Measurements from ENCODE around the gene SLC16A10.

DNA sequence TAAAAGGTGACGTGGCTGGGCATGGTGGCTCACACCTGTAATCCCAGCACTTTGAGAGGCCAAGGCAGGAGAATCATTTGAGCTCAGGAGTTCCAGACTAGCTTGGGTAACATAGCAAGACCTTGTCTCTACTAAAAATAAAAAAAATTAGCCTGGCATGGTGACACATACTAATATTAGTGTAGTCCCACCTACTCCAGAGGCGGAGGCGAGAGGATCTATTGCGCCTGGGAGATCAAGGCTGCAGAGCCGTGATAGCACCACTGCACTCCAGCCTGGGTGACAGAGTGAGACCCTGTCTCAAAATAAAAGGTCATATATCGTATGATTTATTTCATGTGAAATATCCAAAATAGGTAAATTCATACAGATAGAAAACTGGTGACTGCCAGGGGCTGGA, 132.5 kb downstream of the SLC16A10 start:
- TF ChIP-seq POLR2A (IDR thresholded peaks at IDR 0.05) = no peak
- TF ChIP-seq, protein P1, sequence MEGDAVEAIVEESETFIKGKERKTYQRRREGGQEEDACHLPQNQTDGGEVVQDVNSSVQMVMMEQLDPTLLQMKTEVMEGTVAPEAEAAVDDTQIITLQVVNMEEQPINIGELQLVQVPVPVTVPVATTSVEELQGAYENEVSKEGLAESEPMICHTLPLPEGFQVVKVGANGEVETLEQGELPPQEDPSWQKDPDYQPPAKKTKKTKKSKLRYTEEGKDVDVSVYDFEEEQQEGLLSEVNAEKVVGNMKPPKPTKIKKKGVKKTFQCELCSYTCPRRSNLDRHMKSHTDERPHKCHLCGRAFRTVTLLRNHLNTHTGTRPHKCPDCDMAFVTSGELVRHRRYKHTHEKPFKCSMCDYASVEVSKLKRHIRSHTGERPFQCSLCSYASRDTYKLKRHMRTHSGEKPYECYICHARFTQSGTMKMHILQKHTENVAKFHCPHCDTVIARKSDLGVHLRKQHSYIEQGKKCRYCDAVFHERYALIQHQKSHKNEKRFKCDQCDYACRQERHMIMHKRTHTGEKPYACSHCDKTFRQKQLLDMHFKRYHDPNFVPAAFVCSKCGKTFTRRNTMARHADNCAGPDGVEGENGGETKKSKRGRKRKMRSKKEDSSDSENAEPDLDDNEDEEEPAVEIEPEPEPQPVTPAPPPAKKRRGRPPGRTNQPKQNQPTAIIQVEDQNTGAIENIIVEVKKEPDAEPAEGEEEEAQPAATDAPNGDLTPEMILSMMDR (IDR thresholded peaks at IDR 0.05) = no peak
- no peak for TF ChIP-seq EP300 (IDR thresholded peaks at IDR 0.05)
- TF ChIP-seq POLR2AphosphoS5 (IDR thresholded peaks at IDR 0.05) = no peak

Measured in sigmoid colon (tissue), 4 donors.